GM21619 (cell line): Measurements from ENCODE around the gene ACADL.
A peak's percentile ranks its signal among the peaks of the same experiment; 100 is the strongest.

Experiments
- ATAC-seq: cut with Tn5 transposase; IDR thresholded peaks from one replicate; pipeline ENCODE4 v1.9.1; 2021; ENCODE audit not compliant: unreplicated experiment

ACADL gene

DNA sequence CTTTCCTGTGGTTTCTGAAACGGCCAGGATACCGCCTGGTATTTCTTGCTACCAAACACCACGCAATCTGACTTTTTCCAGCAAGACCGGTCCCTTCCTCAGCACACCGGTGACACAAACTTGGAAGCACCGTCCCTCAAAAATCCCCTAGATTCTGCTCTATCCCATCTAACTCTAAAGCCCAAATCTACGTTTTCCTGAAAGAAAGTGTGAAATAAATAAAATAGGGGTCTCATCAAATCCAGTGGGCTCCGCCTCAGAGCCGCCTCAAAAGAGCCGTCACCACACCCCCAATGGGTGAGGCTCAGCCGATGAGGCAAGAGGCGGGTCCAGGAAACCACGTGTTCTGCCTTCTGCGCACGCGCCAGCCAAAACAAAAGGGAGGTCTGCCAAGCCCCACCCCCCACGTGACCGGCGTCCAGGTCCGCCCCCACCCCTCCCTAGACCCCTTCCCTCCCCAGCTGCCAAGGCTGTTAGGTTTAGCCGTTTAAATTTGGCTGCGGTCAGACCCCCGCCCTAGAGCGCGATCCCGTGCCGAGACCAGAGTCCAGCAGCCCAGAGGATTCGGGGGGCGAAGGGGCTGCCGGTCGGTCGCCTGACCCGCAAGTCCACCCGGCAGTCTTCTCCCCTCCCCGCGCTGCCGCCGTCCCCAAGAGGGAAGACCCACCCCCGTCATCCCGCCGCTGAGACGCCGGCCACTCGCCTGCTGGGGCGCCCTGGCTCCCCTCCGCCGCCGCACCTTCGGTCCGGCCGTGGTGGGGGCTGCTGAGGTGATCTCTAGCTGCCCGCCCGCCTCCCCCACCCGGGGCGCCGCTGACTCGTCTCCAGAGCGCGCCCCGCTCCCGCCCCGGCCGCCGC lies 54.6 kb downstream of the ACADL start:
- ATAC-seq, result peak; percentile 63

- no peak for ATAC-seq
Measured at GRCh38 chr2:210170196-210170445, 55.1 kb downstream of the ACADL start.

DNA sequence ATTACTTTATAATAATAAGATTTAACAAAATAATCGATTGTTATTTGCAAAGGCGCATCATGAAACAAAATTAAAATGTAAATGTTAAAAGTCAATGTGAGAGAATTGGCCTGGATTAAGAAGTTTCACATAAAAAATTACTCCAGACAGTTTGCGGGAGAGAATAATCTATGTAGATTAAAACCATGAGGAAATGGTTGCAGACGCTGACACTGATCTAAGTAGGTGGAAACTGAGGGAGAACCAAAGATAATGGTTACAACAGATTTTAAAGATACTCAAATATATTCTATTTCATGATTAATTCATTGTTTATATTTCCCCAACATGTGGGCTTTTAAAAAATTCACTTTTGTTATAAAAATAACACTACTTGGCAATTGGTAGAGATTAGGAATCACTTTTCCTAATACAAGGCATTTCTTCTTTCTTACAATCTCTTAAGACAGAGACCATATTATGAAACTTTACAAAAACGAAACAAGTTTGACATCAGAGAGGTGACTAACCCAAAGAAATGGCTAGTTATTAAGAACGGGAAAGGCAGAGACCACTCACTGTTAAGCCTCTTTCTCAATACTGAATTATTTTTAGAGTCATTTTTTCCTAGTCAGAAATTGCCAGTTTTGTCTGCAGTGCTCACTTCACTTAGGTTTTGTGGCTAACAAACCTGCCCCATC lies 55.6 kb downstream of the ACADL start:
- peak; percentile 33 for ATAC-seq

- ATAC-seq, result no peak
Measured at GRCh38 chr2:210167227-210167626, 58.0 kb downstream of the ACADL start.

GRCh38 chr2:210162466-210163124 lies 62.7 kb downstream of the ACADL start:
- no peak for ATAC-seq

- ATAC-seq, result no peak
Measured at GRCh38 chr2:210159059-210159458, 66.2 kb downstream of the ACADL start.

- ATAC-seq, result no peak
Measured at GRCh38 chr2:210158236-210158635, 67.0 kb downstream of the ACADL start.

GRCh38 chr2:210157526-210157925 lies 67.7 kb downstream of the ACADL start:
- no peak for ATAC-seq

- no peak for ATAC-seq
Measured at GRCh38 chr2:210147614-210148013, 77.6 kb downstream of the ACADL start.
